Muscle layer of duodenum (tissue), 2 donors: ENCODE data around the gene ARHGAP20.
"Not testable (repeated sequence)": the region's sequence is repeated elsewhere in the genome, so short reads cannot be mapped to it uniquely, and the experiment has no call there.

ENCODE experiments used
- H3K27ac ChIP-seq: one replicate; pipeline ENCODE4 v1.7.0; 2013; ENCODE audit warnings: mild to moderate bottlenecking, low read length
- H3K27me3 ChIP-seq: one replicate; pipeline ENCODE4 v1.7.0; 2013; ENCODE audit warnings: low read depth, mild to moderate bottlenecking, control low read depth, low read length
- H3K36me3 ChIP-seq, 2 donors: one replicate each; pipeline ENCODE4 v1.7.0; 2013; ENCODE audit warnings: low read length in 2 of 2, control low read depth in 1 of 2, mild to moderate bottlenecking in 1 of 2; ENCODE audit not compliant: insufficient read depth in 2 of 2, control insufficient read depth in 1 of 2
- H3K4me1 ChIP-seq, 2 donors: one replicate each; pipeline ENCODE4 v1.7.0; 2013; ENCODE audit warnings: low read length in 2 of 2, mild to moderate bottlenecking in 2 of 2, control low read depth in 1 of 2, moderate library complexity in 1 of 2; ENCODE audit not compliant: insufficient read depth in 2 of 2, control insufficient read depth in 1 of 2
- H3K4me3 ChIP-seq, 2 donors: one replicate each; pipeline ENCODE4 v1.7.0; 2013; ENCODE audit warnings: low read length in 2 of 2, low read depth in 1 of 2, mild to moderate bottlenecking in 1 of 2
- H3K9me3 ChIP-seq, 2 donors: one replicate each; pipeline ENCODE4 v1.7.0; 2013; ENCODE audit warnings: low read length in 2 of 2, control low read depth in 1 of 2, mild to moderate bottlenecking in 1 of 2; ENCODE audit not compliant: control insufficient read depth in 1 of 2
- donor health status: healthy.

Gene ARHGAP20

DNA sequence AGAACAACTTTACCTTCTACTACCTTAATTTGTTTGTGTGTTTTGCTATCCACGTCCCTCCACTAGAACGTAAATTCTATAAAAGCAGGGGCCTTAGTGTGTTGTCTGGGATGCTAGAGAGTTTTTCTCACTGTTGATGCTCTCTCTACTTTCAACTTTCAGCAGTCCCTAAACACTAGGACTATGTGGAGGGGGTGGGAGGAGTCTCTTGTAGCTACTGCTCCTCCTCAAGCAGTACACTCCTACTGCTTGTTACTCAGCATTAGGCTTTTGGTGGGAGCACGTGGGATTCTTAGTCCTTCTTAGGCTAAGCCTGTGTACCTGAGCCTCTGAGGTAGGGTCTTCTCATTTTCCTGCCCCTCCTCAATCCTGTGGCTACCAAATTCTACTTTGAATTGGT, 56.3 kb downstream of the ARHGAP20 start:
- H3K27me3 ChIP-seq = no peaks in the 10 kb centered on the region
- no peaks in the 10 kb centered on the region for H3K36me3 ChIP-seq
- H3K27ac ChIP-seq = no peak overlapping the region
- H3K9me3 ChIP-seq = no peaks in the 10 kb centered on the region
- H3K4me1 ChIP-seq = no peaks in the 10 kb centered on the region
- H3K4me3 ChIP-seq = no peak overlapping the region

GRCh38 chr11:110654456-110654855, 57.8 kb downstream of the ARHGAP20 start:
- Histone ChIP-seq H3K4me3 (no peak overlapping the region), H3K36me3 (no peaks in the 10 kb centered on the region), H3K9me3 (no peaks in the 10 kb centered on the region), H3K27me3 (no peaks in the 10 kb centered on the region), H3K4me1 (no peaks in the 10 kb centered on the region), H3K27ac (no peak overlapping the region)

- no peaks in the 10 kb centered on the region for H3K27me3 ChIP-seq
- H3K4me3 ChIP-seq = no peak overlapping the region
- H3K9me3 ChIP-seq = no peaks in the 10 kb centered on the region
- no peak overlapping the region for H3K27ac ChIP-seq
- no peaks in the 10 kb centered on the region for H3K4me1 ChIP-seq
- no peaks in the 10 kb centered on the region for H3K36me3 ChIP-seq
Observed at GRCh38 chr11:110645253-110645652, 67.0 kb downstream of the ARHGAP20 start.

DNA sequence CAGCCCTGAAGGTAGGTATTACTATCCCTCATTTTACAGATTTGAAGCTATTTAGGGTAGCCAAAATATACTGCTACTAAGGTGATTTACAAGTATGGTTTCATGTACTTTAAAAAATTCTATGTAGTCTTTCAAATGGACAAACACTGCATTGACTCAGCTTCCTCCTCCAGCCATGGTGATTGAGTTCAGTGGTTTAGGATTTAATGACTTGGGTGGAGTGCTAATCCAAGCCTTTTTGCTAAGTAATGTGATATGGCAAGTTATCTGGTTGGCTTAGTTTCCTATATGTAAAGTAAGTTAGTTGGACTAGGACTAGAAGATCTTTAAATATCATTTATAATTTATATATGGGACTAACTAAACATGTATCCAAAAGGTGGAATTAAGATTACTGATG, 77.9 kb downstream of the ARHGAP20 start:
- Histone ChIP-seq H3K4me3 (no peak overlapping the region), H3K27me3 (no peaks in the 10 kb centered on the region), H3K36me3 (no peaks in the 10 kb centered on the region)

GRCh38 chr11:110631551-110631950, 80.7 kb downstream of the ARHGAP20 start:
- no peak overlapping the region for H3K4me3 ChIP-seq
- H3K27ac ChIP-seq = no peak overlapping the region
- H3K27me3 ChIP-seq = no peaks in the 10 kb centered on the region
- no peaks in the 10 kb centered on the region for H3K9me3 ChIP-seq
- no peaks in the 10 kb centered on the region for H3K36me3 ChIP-seq
- H3K4me1 ChIP-seq = no peaks in the 10 kb centered on the region

More for the DNA sequence above, 77.9 kb downstream of the ARHGAP20 start:
- H3K9me3 ChIP-seq = no peaks in the 10 kb centered on the region
- H3K4me1 ChIP-seq = no peaks in the 10 kb centered on the region
- H3K27ac ChIP-seq = no peak overlapping the region

DNA sequence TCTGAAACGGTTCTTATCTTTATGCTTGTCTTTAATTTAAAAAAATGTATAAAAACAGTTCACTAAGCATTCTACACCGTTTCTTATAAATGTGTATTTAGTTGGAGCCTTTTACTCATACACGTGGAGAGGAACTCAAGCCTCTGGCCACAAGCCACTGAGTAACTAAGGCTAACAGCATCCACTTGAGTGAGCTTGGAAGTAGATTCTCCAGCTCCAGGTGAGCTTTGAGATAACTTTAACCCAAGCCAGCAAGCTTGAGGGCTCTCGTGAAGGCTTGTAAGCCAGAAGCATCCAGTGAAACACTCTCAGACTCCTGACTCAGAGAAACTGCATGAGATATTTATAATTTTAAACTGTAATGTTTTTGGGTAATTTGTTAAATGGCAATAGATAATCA, 82.6 kb downstream of the ARHGAP20 start:
- Histone ChIP-seq H3K27me3 (no peaks in the 10 kb centered on the region), H3K9me3 (no peaks in the 10 kb centered on the region), H3K4me1 (no peaks in the 10 kb centered on the region), H3K36me3 (no peaks in the 10 kb centered on the region), H3K4me3 (no peak overlapping the region), H3K27ac (no peak overlapping the region)

DNA sequence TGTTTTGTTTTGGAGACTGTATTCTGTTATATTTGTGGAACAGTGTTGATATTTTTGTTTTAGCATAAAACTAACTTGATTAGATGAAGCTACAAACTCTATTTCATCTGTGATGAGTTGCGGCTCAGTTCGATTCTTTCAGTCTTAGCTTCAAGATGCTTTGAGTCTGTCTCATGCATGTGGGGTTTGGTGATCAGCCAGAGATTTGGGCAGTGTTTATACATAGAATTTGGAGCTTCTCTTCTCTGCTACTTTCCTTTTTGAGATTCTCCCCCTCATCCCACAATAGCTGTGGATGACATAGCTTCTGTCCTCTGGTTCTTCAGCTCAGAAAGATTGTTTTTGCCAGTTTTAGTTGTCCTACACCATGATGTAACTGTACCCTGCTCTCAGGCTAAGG, 90.4 kb downstream of the ARHGAP20 start:
- H3K4me1 ChIP-seq = no peaks in the 10 kb centered on the region
- H3K36me3 ChIP-seq = peaks cover 0 to 5% of the 10 kb centered on the region in 2 donors
- H3K4me3 ChIP-seq = no peak overlapping the region
- no peaks in the 10 kb centered on the region for H3K27me3 ChIP-seq
- no peaks in the 10 kb centered on the region for H3K9me3 ChIP-seq
- H3K27ac ChIP-seq = no peak overlapping the region

DNA sequence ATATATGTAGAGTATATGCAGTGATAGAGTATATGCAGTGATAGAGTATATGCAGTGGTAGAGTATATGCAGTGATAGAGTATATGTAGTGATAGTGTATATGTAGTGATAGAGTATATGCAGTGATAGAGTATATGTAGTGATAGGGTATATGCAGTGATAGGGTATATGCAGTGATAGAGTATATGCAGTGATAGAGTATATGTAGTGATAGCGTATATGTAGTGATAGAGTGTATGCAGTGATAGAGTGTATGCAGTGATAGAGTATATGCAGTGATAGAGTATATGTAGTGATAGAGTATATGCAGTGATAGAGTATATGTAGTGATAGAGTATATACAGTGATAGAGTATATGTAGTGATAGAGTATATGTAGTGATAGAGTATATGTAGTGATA, 92.9 kb downstream of the ARHGAP20 start:
- H3K27me3 ChIP-seq, H3K9me3 ChIP-seq, H3K4me1 ChIP-seq, H3K27ac ChIP-seq, H3K4me3 ChIP-seq, H3K36me3 ChIP-seq: not testable (repeated sequence)

GRCh38 chr11:110614031-110614430, 98.2 kb downstream of the ARHGAP20 start:
- Histone ChIP-seq H3K27ac (no peak overlapping the region), H3K36me3 (no peaks in the 10 kb centered on the region), H3K27me3 (no peaks in the 10 kb centered on the region), H3K4me3 (no peak overlapping the region), H3K4me1 (no peaks in the 10 kb centered on the region), H3K9me3 (no peaks in the 10 kb centered on the region)

DNA sequence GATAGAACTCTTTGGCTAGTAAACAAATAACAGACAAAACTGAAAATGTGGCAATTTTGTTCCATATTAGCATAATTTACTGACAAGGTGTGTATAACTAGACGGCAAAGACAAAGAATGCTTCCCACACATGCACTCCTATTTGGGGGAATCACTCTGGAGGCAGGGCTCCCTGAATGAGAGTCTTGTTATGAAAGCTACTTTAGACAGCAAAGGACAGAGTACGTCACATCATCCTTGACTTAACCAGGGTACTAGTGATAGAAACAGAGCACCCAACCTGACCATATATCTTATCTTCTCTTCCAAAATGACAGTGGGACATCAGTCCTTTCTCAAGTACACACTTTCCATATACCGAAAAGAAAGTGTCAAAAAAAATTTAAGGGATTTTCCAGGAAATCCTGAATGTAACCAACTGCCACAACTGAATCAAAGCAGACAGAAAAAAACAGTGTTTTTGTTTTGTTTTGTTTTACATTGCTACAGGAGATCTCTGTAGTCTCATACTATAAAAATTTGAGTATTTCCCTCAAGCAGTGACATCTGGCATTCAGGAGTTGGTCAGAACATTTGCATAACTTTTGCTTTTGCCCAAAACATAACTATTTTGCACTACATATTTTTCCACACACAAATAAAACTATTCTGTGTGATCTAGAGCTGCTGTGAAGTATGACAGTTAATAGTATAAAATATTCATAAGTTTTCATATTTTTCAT, 98.9 kb downstream of the ARHGAP20 start:
- H3K27ac ChIP-seq = no peak overlapping the region
- no peaks in the 10 kb centered on the region for H3K9me3 ChIP-seq
- H3K27me3 ChIP-seq = no peaks in the 10 kb centered on the region
- H3K4me1 ChIP-seq = no peaks in the 10 kb centered on the region
- no peaks in the 10 kb centered on the region for H3K36me3 ChIP-seq
- H3K4me3 ChIP-seq = no peak overlapping the region

DNA sequence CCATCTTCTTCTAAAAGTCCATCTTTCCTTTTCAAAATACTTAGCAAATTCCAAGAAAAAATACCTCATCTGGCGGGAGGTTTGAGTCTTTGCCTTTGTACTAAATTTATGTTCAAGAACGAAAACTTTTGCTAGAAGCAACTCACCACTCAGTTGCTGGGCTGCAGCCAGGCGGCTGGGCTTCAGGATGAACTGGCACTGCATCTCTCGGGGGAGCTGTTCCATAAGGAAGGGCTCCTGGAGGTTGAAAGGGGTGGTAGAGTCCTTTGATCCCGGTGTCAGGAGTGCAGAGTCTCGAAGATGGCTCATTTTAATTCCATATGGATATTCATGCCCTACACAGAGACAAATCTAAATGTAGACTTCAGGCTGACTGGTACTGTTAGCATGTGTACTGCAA, 105.8 kb downstream of the ARHGAP20 start:
- Histone ChIP-seq H3K9me3 (no peaks in the 10 kb centered on the region), H3K27me3 (no peaks in the 10 kb centered on the region), H3K4me1 (no peaks in the 10 kb centered on the region), H3K36me3 (peaks cover 5 to 8% of the 10 kb centered on the region in 2 donors), H3K27ac (no peak overlapping the region), H3K4me3 (no peak overlapping the region)

- Histone ChIP-seq H3K27ac (no peak overlapping the region), H3K36me3 (peaks cover 5 to 25% of the 10 kb centered on the region in 2 donors), H3K4me1 (no peaks in the 10 kb centered on the region), H3K9me3 (no peaks in the 10 kb centered on the region), H3K27me3 (no peaks in the 10 kb centered on the region), H3K4me3 (no peak overlapping the region)
Observed at GRCh38 chr11:110601936-110602335, 110.3 kb downstream of the ARHGAP20 start.
